Measurements from ENCODE around the gene ZNF878.

Gene ZNF878

GRCh38 chr19:12075538-12076139 is 22.9 kb upstream of the ZNF878 start:
- ChIA-PET POLR2A (no interaction called here), CTCF (interaction anchor here (0.5 kb wide), 1 partner anchor 1190 kb away, joined by 3 read pairs; no protein-coding TSS in a partner anchor)
- TF ChIP-seq FOXK2 (IDR thresholded peaks at IDR 0.05) (no peak), SUZ12 (IDR thresholded peaks at IDR 0.05) (no peak)
- no peak for DNase-seq (ENCODE audit: extremely low spot score)

GRCh38 chr19:12064590-12065538 is 12.1 kb upstream of the ZNF878 start, which contains the start of gene ZNF844:
Gene ZNF844 (plus strand): TSS chr19:12064731. CDS start chr19:12064874, 143 bp downstream.
- CTCF ChIA-PET: no interaction called here
- TF ChIP-seq TARDBP (IDR thresholded peaks at IDR 0.05) (no peak), BHLHE40 (IDR thresholded peaks at IDR 0.05; ENCODE audit: borderline replicate concordance) (no peak), SUZ12 (IDR thresholded peaks at IDR 0.05) (no peak), ZNF384 (IDR thresholded peaks at IDR 0.05) (no peak), ARNT (IDR thresholded peaks at IDR 0.05) (no peak), SP1 (IDR thresholded peaks at IDR 0.05) (no peak), PKNOX1 (IDR thresholded peaks at IDR 0.05) (no peak), L3MBTL2 (conservative IDR thresholded peaks at IDR 0.05) (no peak), HDGF (IDR thresholded peaks at IDR 0.05; ENCODE audit: borderline replicate concordance) (no peak), CTBP1 (IDR thresholded peaks at IDR 0.05; ENCODE audit: borderline replicate concordance) (no peak), LEF1 (IDR thresholded peaks at IDR 0.05; ENCODE audit: borderline replicate concordance) (no peak), FOXM1 (IDR thresholded peaks at IDR 0.05; ENCODE audit: borderline replicate concordance) (no peak), FOXK2 (IDR thresholded peaks at IDR 0.05) (no peak), NFRKB (IDR thresholded peaks at IDR 0.05) (no peak), FOXA1 (IDR thresholded peaks at IDR 0.05) (no peak), ELF4 (IDR thresholded peaks at IDR 0.05) (no peak)
- POLR2A ChIA-PET: no interaction called here
- DNase-seq (ENCODE audit: extremely low spot score): no peak

GRCh38 chr19:12055784-12056183 is 3.0 kb upstream of the ZNF878 start:
- DNase-seq (ENCODE audit: extremely low spot score): no peak
- no peak for TF ChIP-seq LEF1 (IDR thresholded peaks at IDR 0.05; ENCODE audit: borderline replicate concordance)
- no peak for TF ChIP-seq PKNOX1 (IDR thresholded peaks at IDR 0.05)
- TF ChIP-seq FOXK2 (IDR thresholded peaks at IDR 0.05): no peak
- no peak for TF ChIP-seq SUZ12 (IDR thresholded peaks at IDR 0.05)
- TF ChIP-seq HDGF (IDR thresholded peaks at IDR 0.05; ENCODE audit: borderline replicate concordance): no peak
- no peak for TF ChIP-seq L3MBTL2 (conservative IDR thresholded peaks at IDR 0.05)
- no peak for TF ChIP-seq CTBP1 (IDR thresholded peaks at IDR 0.05; ENCODE audit: borderline replicate concordance)
- no peak for TF ChIP-seq ELF4 (IDR thresholded peaks at IDR 0.05)
- TF ChIP-seq NFRKB (IDR thresholded peaks at IDR 0.05): no peak
- no peak for TF ChIP-seq BHLHE40 (IDR thresholded peaks at IDR 0.05; ENCODE audit: borderline replicate concordance)
- no peak for TF ChIP-seq FOXM1 (IDR thresholded peaks at IDR 0.05; ENCODE audit: borderline replicate concordance)
- no peak for TF ChIP-seq ZNF384 (IDR thresholded peaks at IDR 0.05)
- TF ChIP-seq SP1 (IDR thresholded peaks at IDR 0.05): no peak
- no peak for TF ChIP-seq TARDBP (IDR thresholded peaks at IDR 0.05)
- TF ChIP-seq ARNT (IDR thresholded peaks at IDR 0.05): no peak
- ChIA-PET POLR2A (no interaction called here), CTCF (no interaction called here)

DNA sequence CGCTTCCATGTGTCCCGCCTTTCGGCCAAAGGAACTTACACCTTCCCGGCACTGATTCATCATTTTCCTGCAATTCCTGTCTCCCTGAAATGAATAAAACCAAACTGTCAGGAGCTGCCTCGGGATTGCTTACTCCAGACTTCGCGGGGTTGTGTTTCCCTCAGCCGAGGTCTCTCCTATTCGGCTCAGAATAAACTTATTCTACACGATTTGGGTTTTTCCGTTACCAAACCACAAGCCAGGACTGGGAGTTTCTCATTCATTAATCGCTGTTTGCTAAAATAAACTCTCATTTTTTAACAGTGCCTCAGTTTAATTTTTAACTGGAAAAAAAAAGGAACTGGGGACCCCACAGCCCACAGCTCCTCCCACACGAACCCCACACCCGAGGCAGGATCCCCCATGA is 667 bp downstream of the ZNF878 start:
- TF ChIP-seq NFRKB (IDR thresholded peaks at IDR 0.05) (no peak), HDGF (IDR thresholded peaks at IDR 0.05; ENCODE audit: borderline replicate concordance) (no peak), L3MBTL2 (conservative IDR thresholded peaks at IDR 0.05) (no peak), ELF4 (IDR thresholded peaks at IDR 0.05) (no peak)
- no peak for DNase-seq (ENCODE audit: extremely low spot score)
- ChIA-PET POLR2A (no interaction called here), CTCF (no interaction called here)

- DNase-seq (ENCODE audit: extremely low spot score): no peak
- POLR2A ChIA-PET: no interaction called here
- CTCF ChIA-PET: no interaction called here
- no peak for TF ChIP-seq TARDBP (IDR thresholded peaks at IDR 0.05)
- TF ChIP-seq L3MBTL2 (conservative IDR thresholded peaks at IDR 0.05): no peak
These were observed 4.9 kb downstream of the ZNF878 start for GRCh38 chr19:12047868-12048267.

DNA sequence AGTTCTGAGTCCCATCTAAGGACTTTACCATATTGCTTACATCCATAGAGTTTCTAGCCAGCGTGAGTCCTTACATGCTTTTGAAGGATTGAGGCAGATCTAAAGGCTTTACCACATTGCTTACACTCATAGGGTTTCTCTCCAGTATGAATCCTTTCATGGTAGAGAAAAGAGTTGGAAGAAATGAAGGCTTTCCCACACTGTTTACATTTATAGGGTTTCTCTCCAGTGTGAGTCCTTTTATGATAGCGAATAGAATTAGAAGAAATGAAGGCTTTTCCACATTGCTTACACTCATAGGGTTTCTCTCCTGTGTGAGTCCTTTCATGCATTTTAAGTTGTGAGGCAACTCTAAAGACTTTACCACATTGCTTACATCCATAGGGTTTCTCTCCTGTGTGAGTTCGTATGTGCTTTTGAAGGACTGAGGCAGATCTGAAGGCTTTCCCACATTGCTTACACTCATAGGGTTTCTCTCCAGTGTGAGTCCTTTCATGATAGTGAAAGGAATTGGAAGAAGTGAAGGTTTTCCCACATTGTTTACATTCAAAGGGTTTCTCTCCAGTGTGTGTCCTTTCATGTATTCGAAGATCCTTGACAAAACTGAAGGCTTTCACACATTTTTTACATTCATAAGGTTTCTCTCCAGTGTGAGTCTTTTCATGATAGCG is 8.9 kb downstream of the ZNF878 start:
- no peak for DNase-seq (ENCODE audit: extremely low spot score)
- TF ChIP-seq ARNT (IDR thresholded peaks at IDR 0.05) (no peak), CTBP1 (IDR thresholded peaks at IDR 0.05; ENCODE audit: borderline replicate concordance) (no peak), BHLHE40 (IDR thresholded peaks at IDR 0.05; ENCODE audit: borderline replicate concordance) (no peak), FOXK2 (IDR thresholded peaks at IDR 0.05) (no peak), FOXM1 (IDR thresholded peaks at IDR 0.05; ENCODE audit: borderline replicate concordance) (no peak), SP1 (IDR thresholded peaks at IDR 0.05) (no peak), NFRKB (IDR thresholded peaks at IDR 0.05) (no peak), ELF4 (IDR thresholded peaks at IDR 0.05) (no peak), L3MBTL2 (conservative IDR thresholded peaks at IDR 0.05) (no peak), TARDBP (IDR thresholded peaks at IDR 0.05) (no peak), PKNOX1 (IDR thresholded peaks at IDR 0.05) (no peak), LEF1 (IDR thresholded peaks at IDR 0.05; ENCODE audit: borderline replicate concordance) (no peak), FOXA1 (IDR thresholded peaks at IDR 0.05) (no peak), SUZ12 (IDR thresholded peaks at IDR 0.05) (no peak), HDGF (IDR thresholded peaks at IDR 0.05; ENCODE audit: borderline replicate concordance) (no peak)
- ChIA-PET CTCF (no interaction called here), POLR2A (no interaction called here)
